Sigmoid colon (tissue), 7 donors: ENCODE data around the gene STAC. TPM values are rescaled to one million over a fixed set of nuclear protein-coding genes. Genes with fewer than 3 reads are reported as not detected.

Source experiments
- DNase-seq: peaks from one replicate; pipeline ENCODE4 v3.0.0-alpha.2; 2019
- H3K27ac ChIP-seq, 4 donors: fragments of 200-600 bp; sonication (generic); one replicate each; pipeline ENCODE4 v1.5.1; 2016 to 2019; ENCODE audit warnings: mild to moderate bottlenecking in 1 of 4
- H3K27me3 ChIP-seq, 3 donors: fragments of 200-600 bp; sonication (generic); one replicate each; pipeline ENCODE4 v1.5.1; 2019; ENCODE audit warnings: mild to moderate bottlenecking in 1 of 3
- H3K36me3 ChIP-seq, 4 donors: fragments of 200-600 bp; sonication (generic); one replicate each; pipeline ENCODE4 v1.5.1; 2016 to 2019
- H3K4me1 ChIP-seq, 4 donors: fragments of 200-600 bp; sonication (generic); one replicate each; pipeline ENCODE4 v1.5.1; 2017 to 2019
- H3K4me3 ChIP-seq, 4 donors: fragments of 200-600 bp; sonication (generic); one replicate each; pipeline ENCODE4 v1.5.1; 2017 to 2019; ENCODE audit warnings: mild to moderate bottlenecking in 2 of 4, moderate library complexity in 1 of 4
- H3K9me3 ChIP-seq, 4 donors: fragments of 200-600 bp in 3 of 4; sonication (generic) in 3 of 4; one replicate each; pipeline versions ENCODE4 v1.5.1 to v1.6.1; 2013 to 2019
- CTCF ChIP-seq, 4 experiments: fragments of 450-650 bp in 3 of 4; fragments of 200-600 bp in 1 of 4; IDR thresholded peaks; one replicate each; pipeline ENCODE4 v1.5.1; 2016 to 2019; ENCODE audit warnings: antibody characterized with exemption in 4 of 4, mild to moderate bottlenecking in 3 of 4, moderate library complexity in 2 of 4
- EP300 ChIP-seq, 4 donors: sonication (generic); formaldehyde crosslinking; IDR thresholded peaks; one replicate each; pipeline ENCODE4 v1.6.1; 2017; ENCODE audit warnings: antibody characterized with exemption in 4 of 4
- POLR2A ChIP-seq, 2 donors: fragments of 450-650 bp; IDR thresholded peaks; one replicate each; pipeline ENCODE4 v1.6.1; 2016; ENCODE audit warnings: antibody characterized with exemption in 2 of 2, mild to moderate bottlenecking in 2 of 2, moderate library complexity in 2 of 2
- POLR2AphosphoS5 ChIP-seq, 4 donors: sonication (generic); formaldehyde crosslinking; IDR thresholded peaks; one replicate each; pipeline ENCODE4 v1.6.1; 2017; ENCODE audit warnings: antibody characterized with exemption in 4 of 4
- WGBS, 2 donors: extraction: QIAGEN DNeasy Blood & Tissue Kit; methylation state at CpG; one replicate each; pipeline ENCODE4 v1.1.7; 2013; 5-methylcytosine and 5-hydroxymethylcytosine counted together
- intact Hi-C: fragments of 100-400 bp; cut with DNase I; formaldehyde crosslinking; loops from one replicate; pipeline ENCODE4 v1.15.1; 2023
- polyA plus RNA-seq, 3 donors: library from polyadenylated mRNA; stranded (reverse); fragments of 200-250 nt; gene quantifications; one replicate each; pipeline ENCODE4 v1.2.3, GENCODE V29; 2013
- total RNA-seq, 4 donors: library from RNA; depleted of rRNA; stranded (reverse); fragments of >200 nt; gene quantifications; one replicate each; pipeline ENCODE4 v1.1.0, GENCODE V29; 2016
- donor health status: healthy with polysubstance abuse.
- donor health status: Bipolar disorder and iron deficiency.
- donor health status: healthy.

Gene STAC
- total and polyA plus RNA-seq, 7 donors: 0.42 to 39.6 (median 17.4) TPM; not detected in 2

GRCh38 chr3:36489101-36489500 lies 108.8 kb downstream of the STAC start:
- no peak for DNase-seq
- intact Hi-C loops: no loop called here
- no peak overlapping the region for H3K27ac ChIP-seq
- peaks cover 0 to 13% (median 9%) of the 10 kb centered on the region in 4 donors for H3K4me1 ChIP-seq
- 85 to 92% methylated on average over 4 of the region's 4 CpGs for WGBS, 2 donors
- H3K36me3 ChIP-seq: no peaks in the 10 kb centered on the region
- TF ChIP-seq POLR2AphosphoS5 (IDR thresholded peaks at IDR 0.05) (no peak), POLR2A (IDR thresholded peaks at IDR 0.05) (no peak), CTCF (IDR thresholded peaks at IDR 0.05) (no peak), EP300 (IDR thresholded peaks at IDR 0.05) (no peak)
- H3K9me3 ChIP-seq: no peaks in the 10 kb centered on the region
- no peaks in the 10 kb centered on the region for H3K27me3 ChIP-seq
- H3K4me3 ChIP-seq: no peak overlapping the region

- peaks cover 0 to 21% (median 16%) of the 10 kb centered on the region in 4 donors for H3K4me1 ChIP-seq
- intact Hi-C loops: loop anchor here (10.0 kb wide), 1 partner anchor 65 kb away; no protein-coding TSS in a partner anchor
- TF ChIP-seq POLR2AphosphoS5 (IDR thresholded peaks at IDR 0.05): no peak
- TF ChIP-seq POLR2A (IDR thresholded peaks at IDR 0.05): no peak
- TF ChIP-seq EP300 (IDR thresholded peaks at IDR 0.05): no peak
- TF ChIP-seq CTCF (IDR thresholded peaks at IDR 0.05): no peak
- 52 to 70% methylated on average over 6 of the region's 6 CpGs for WGBS, 2 donors
- no peak for DNase-seq
- no peaks in the 10 kb centered on the region for H3K9me3 ChIP-seq
- H3K27ac ChIP-seq: no peak overlapping the region
- no peak overlapping the region for H3K4me3 ChIP-seq
- no peaks in the 10 kb centered on the region for H3K27me3 ChIP-seq
- H3K36me3 ChIP-seq: no peaks in the 10 kb centered on the region
Measured at GRCh38 chr3:36489679-36490425, 109.5 kb downstream of the STAC start.

GRCh38 chr3:36493051-36493450 lies 112.7 kb downstream of the STAC start:
- intact Hi-C loops: loop anchor here (10.0 kb wide), 1 partner anchor 62 kb away; no protein-coding TSS in a partner anchor
- peak overlapping the region in 1 of 4 donors; percentile 4 for H3K27ac ChIP-seq
- H3K4me1 ChIP-seq: peaks cover 0 to 41% (median 32%) of the 10 kb centered on the region in 4 donors
- 88 to 92% methylated on average over 4 of the region's 4 CpGs for WGBS, 2 donors
- no peak for DNase-seq
- no peak overlapping the region for H3K4me3 ChIP-seq
- no peak for TF ChIP-seq POLR2A (IDR thresholded peaks at IDR 0.05)
- no peak for TF ChIP-seq POLR2AphosphoS5 (IDR thresholded peaks at IDR 0.05)
- TF ChIP-seq CTCF (IDR thresholded peaks at IDR 0.05): no peak
- no peak for TF ChIP-seq EP300 (IDR thresholded peaks at IDR 0.05)
- no peaks in the 10 kb centered on the region for H3K9me3 ChIP-seq
- H3K27me3 ChIP-seq: no peaks in the 10 kb centered on the region
- H3K36me3 ChIP-seq: no peaks in the 10 kb centered on the region

GRCh38 chr3:36494461-36495109 lies 114.3 kb downstream of the STAC start:
- Histone ChIP-seq H3K27ac (peak overlapping the region; percentile 44 to 61 (median 58)), H3K4me1 (peaks cover 0 to 41% (median 32%) of the 10 kb centered on the region in 4 donors), H3K27me3 (no peaks in the 10 kb centered on the region), H3K4me3 (no peak overlapping the region), H3K9me3 (no peaks in the 10 kb centered on the region), H3K36me3 (no peaks in the 10 kb centered on the region)
- 55 to 66% methylated on average over 3 of the region's 3 CpGs for WGBS, 2 donors
- peak; percentile 73 for DNase-seq
- intact Hi-C loops: loop anchor here (10.0 kb wide), 1 partner anchor 60 kb away; no protein-coding TSS in a partner anchor
- peak in 2 of 4 donors; percentile 25 to 48 for TF ChIP-seq EP300 (IDR thresholded peaks at IDR 0.05)
- no peak for TF ChIP-seq POLR2A (IDR thresholded peaks at IDR 0.05)
- peak; percentile 41 to 83 (median 73) for TF ChIP-seq POLR2AphosphoS5 (IDR thresholded peaks at IDR 0.05)
